NCI-H524 treated with DMSO at 0.1 percent for 48 hours (cell line): ENCODE measurements around the gene DACT2.
"Not testable (repeated sequence)": the region's sequence is repeated elsewhere in the genome, so short reads cannot be mapped to it uniquely, and the experiment has no call there.

Experiments used
- DNase-seq: peaks from one replicate; lab custom pipeline; 2025; lab: John Stamatoyannopoulos, UW

The DACT2 gene

DNA sequence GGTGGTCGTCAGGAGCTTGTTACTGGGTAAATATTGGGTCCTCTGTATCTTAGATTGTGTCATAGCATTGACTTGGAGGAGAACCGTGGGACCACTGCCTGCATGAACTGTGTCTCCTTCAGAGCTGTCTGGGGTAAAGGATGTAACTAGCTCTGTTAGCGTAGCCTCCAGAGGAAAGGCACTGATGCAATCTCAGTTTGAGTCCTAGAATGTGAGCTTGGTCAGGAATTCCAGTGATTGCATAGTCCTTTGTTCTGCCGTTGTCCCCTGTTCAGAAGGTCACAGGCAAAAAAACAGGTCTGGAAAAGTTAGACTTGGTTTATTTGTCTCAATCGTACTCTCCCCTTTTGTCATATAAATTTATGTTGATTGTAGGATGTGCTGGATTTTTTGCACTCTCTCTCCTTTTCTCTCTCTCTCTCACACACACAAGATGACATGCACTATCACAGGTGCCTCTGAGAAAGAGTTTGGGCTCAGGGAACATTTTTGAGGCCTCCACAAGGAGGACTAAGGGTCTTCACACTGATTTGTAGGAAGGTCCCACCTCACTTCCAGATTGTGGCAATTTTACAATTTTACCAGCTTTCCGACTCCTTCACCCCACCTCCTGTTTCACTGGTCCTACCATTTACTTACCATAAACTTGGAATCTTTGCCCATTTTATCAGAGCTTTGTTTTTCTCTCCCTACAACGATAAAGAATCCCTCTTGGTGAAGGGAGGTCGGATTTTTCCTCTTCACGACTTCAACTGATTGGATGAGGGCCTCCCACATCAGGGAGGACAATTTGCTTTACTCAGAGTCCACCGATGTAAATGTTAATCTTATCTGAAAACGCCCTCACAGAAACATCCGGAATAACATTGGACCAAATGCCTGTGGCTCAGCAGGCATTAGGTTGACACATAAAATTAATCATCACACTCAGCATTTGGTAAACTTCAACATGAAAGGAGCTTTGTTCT is 7.0 kb upstream of the DACT2 start:
- no peak for DNase-seq

DNA sequence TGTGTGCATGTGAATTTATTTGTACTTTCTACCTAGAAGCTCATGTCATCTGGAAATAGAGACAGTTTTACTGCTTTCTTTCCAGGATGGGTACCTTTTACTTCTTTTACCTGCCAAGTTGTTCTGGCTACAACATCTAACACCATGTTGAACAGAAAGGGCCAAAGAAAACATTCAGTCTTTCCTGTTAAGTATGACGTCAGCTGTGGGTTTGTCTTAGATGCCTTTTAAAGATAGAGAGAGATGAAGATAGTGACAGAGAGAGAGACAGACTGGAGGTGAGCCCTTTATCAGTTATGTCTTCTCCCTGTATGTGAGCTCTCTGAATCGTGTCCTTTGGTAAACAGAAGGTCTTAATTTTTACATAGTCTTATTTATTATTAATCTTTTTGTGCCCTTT is 3.4 kb upstream of the DACT2 start:
- no peak for DNase-seq

GRCh38 chr6:168320634-168321033 is 1.1 kb upstream of the DACT2 start:
- no peak for DNase-seq

DNA sequence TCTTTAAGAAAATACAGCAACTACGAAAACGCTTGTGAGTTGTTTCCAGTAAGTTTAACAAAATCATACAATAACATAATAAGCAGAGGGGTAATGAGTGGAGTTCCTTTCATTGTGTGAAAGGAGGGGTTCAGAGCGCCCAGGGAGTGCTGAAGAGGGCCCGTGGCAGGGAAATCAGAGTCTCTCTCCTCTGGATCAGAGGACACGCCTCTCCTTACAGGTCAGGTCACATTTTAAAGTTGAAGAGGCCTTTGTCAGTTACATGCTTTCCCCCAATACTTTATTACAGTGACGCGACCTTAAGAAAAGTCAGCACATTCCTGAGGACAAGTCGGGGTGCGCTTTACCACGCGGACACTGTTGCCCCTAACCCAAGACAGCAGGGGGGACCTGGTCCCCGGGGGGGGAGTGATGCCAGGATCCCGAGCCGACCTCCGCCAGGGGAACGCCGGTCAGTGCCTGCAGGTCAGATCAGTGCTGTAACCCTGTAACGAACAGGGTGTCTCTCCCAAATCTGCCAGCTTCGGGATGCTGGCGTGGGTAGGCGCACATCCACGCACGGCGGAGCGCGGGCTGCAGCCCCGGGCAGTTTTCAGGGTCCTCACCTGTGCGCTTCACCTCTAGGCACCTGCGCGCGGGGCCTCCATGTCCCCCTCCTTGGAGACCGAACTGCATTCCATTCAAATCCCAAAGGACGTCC is 848 bp downstream of the DACT2 start:
- no peak for DNase-seq

- no peak for DNase-seq
Observed at GRCh38 chr6:168318090-168318489, 1.5 kb downstream of the DACT2 start.

GRCh38 chr6:168315596-168315995 is 4.0 kb downstream of the DACT2 start:
- DNase-seq, result no peak

- DNase-seq, result no peak
Observed at GRCh38 chr6:168314948-168315347, 4.6 kb downstream of the DACT2 start.

GRCh38 chr6:168314021-168314420 is 5.6 kb downstream of the DACT2 start:
- no peak for DNase-seq

GRCh38 chr6:168313431-168314011 is 6.1 kb downstream of the DACT2 start:
- no peak for DNase-seq

GRCh38 chr6:168312125-168312507 is 7.5 kb downstream of the DACT2 start:
- not testable (repeated sequence) for DNase-seq

DNA sequence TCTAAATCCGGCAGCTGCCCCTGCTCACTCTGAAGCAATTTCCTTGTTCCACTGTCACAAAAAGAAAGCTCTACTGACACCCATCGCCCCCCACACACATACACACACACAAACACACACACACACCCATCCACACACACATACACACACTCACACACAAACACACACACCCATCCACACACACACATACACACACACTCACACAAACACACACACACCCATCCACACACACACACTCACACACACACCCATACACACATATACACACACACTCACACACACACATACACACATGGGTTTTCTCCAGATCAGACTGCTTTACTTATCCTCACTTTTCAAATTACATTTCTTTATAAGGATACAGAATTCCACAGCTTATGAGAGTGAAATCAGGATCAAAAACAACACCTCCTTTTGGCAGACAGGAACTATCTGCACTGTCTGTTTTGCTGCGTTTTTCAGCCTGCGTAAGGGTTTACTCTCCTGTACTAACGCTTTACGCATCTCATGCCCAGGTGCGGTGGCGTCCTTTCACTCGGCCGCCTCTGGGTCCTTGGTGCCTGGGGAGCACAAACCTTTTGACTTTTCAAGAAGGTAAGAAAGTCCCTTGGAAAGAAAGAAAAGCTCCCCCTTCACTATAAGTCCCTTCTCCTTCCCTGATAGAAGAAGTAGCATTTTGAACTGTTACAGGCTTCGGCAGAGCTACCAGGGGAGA is 8.0 kb downstream of the DACT2 start:
- DNase-seq, result no peak

GRCh38 chr6:168310945-168311344 is 8.6 kb downstream of the DACT2 start:
- DNase-seq, result no peak

- no peak for DNase-seq
Observed at GRCh38 chr6:168310403-168310802, 9.2 kb downstream of the DACT2 start.

- DNase-seq, result no peak
Observed at GRCh38 chr6:168309997-168310396, 9.6 kb downstream of the DACT2 start.

DNA sequence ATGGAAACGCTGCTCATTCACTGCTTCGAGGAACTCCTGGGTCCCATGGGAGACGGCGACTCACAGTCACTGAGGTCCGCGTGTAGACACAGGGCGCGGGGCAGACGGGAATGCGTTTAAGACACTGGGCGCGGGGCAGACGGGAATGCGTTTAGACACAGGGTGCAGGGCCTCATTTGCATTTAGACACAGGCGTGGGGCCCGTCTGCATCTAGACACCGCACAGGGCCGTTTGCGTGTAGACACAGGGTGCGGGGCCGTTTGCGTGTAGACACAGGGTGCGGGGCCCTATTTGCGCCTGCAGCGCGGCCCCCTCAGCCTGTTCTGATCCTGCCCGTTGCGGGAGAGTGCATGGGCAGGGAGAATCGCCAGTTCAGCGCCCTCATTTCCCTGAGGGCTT is 10.4 kb downstream of the DACT2 start:
- DNase-seq, result no peak

- DNase-seq, result no peak
Observed at GRCh38 chr6:168308390-168309144, 11.0 kb downstream of the DACT2 start.

DNA sequence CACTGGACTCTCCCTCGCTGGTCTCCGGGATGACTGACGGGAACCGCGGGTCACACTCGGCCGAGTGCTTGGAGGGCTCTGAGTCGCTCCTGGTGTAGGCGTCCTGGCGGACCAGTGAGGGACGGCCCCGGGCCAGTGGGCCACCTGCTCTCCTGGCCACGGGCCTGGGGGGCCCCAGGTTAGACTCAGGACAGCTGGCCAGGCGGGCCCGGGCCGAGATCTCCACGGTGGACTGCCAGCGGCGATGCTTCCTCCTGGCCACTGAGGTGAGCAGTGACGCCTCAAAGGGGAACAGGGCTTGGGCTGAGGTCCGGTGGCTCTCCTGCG is 11.9 kb downstream of the DACT2 start:
- DNase-seq, result no peak

GRCh38 chr6:168307015-168307694 is 12.4 kb downstream of the DACT2 start:
- no peak for DNase-seq

- DNase-seq, result no peak
Observed at GRCh38 chr6:168305863-168306262, 13.7 kb downstream of the DACT2 start.

DNA sequence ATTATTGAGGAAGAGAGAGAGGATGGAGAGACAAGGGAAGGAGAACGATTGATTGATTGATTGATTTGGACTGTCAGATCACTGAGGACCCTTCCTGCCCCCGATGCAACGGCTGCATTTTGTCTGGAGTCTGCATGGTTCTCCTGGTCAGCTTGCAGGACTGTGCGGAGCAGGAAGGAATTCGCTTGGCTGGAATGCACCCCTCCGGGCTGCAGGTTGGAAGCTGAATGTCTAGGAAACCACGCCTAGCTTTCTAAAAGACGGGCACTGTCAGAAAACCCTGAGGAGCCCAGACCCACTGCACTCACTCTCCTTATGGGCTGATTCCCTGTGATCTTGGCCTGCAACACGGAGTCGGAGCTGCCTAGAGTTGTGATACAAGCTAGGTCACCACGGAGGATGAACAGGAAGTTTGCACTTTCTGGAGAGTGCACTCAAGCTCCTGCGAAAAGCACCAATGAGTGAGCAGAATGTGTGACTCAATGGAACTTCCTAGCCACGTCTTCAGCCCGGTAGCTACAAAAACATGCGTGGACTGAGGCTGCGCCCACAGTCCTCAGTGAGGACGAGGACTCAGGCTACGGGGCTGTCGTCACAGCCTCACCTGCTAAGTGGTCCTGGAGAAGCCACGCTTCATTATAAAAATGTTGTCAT is 14.4 kb downstream of the DACT2 start:
- DNase-seq, result no peak

GRCh38 chr6:168304752-168305015 is 14.9 kb downstream of the DACT2 start:
- no peak for DNase-seq
